Right renal pelvis (tissue), 4 donors: ENCODE measurements around the gene NLRC5. TPM values are rescaled to one million over a fixed set of nuclear protein-coding genes. Genes with fewer than 3 reads are reported as not detected.
"Not testable (repeated sequence)": the region's sequence is repeated elsewhere in the genome, so short reads cannot be mapped to it uniquely, and the experiment has no call there.

Source experiments
- DNase-seq, 4 donors: peaks; one replicate each; pipeline ENCODE4 v3.0.0-alpha.2; 2013; ENCODE audit warnings: low read depth in 4 of 4, low spot score in 3 of 4, missing footprints in 1 of 4
- polyA plus RNA-seq, 4 donors: library from polyadenylated mRNA; unstranded; fragments of 120-200 nt; gene quantifications; one replicate each; pipeline ENCODE4 v1.2.1, GENCODE V29; 2013; ENCODE audit not compliant: insufficient read length in 4 of 4

The NLRC5 gene
- polyA plus RNA-seq, 4 donors, result 2.1 to 3.3 (median 2.3) TPM

DNA sequence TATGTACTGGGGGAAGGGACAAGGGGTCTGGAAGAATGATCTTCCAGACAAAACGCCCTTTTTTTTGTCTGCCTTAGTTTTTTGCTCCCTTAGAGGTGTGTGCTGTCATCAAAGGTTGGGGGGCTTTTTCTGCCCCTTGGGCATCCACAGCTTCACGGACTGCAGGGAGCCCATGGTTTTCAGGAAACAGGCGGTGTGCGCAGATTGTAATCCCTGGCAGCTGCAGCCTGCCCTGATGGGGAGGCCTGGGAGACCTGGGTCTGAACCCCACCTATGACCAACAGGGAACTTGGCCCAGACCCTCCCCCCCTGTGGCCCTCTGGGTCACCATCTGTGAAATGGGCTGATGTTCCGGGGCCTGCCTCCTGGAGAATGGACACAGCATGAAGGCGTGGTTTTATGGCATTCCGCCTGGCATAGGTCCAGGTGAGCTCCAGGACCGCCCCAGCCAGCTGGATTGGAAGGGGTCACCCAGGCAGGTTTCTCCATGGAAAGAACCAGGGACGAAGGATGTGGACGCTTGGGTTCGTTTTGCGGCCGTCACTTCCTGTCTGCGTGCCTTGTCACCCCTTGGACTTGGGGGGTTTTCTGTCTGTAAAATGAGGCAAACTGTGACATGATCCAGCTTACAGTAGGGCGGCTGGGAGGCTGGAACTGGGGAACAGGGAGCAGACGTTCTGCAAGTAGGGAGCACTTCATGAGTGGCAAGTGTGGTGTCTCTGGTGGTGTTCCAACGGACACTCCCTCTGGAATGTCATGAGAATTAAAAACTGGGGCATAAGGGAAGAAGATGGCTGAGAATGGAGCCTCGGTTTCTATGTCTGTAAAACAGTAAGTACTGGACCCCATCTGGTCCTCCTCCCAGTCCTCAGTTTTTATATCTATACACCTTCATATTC is 104.6 kb downstream of the NLRC5 start:
- DNase-seq, result no peak

DNA sequence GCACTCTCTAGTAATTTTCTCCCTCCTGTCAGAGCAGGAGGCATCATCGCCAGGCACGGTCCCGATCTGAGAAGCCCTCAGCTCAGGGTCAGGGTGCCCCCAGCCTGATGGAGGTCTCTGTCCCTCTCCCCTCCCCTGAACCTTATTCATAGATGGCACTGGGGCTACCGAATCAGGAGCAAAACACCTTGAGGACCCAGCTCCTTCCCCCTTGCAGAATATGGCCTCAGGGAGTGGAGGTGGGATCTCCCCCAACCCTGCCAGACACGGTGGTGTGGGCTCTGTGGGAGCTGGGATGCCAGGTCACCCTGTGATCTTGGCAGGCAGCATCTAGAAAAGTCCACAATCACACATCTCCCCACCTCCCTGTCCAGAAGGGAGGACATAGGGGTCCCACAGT is 105.6 kb downstream of the NLRC5 start:
- no peak for DNase-seq

DNA sequence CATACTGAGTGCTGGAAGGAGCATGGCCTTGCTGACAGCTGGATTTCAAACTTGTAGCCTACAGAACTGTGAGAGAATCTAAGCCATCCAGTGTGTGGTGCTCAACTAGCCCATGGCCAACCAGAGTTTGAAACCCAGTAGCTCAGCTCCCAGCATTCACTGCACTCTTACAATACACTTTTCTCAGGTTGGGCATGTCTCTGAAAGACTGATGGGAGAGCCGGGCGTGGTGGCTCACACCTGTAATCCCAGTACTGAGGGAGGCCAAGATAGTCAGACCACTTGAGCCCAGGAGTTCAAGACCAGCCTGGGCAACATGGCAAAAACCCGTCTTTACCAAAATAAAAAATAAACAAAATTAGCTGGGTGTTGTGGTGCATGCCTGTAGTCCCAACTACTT is 106.8 kb downstream of the NLRC5 start:
- DNase-seq, result no peak

DNA sequence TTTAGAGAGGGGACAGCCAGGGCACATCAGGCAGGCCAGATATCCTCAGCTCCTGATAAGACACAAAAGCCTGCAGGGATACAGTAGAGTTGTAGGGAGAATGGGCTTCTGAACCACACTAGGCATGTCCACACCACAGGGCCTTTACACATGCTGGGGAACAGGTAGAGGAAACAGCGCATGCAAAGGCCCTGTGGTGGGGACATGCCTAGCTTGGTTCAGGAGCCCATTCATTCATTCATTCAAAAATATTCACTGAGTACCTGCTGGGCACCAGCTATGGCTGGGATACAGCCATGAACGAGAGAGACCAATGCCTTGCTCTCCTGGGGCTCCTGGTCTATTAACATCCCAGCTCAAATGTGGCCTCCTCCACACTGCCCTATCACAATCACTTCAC is 107.4 kb downstream of the NLRC5 start:
- no peak for DNase-seq

DNA sequence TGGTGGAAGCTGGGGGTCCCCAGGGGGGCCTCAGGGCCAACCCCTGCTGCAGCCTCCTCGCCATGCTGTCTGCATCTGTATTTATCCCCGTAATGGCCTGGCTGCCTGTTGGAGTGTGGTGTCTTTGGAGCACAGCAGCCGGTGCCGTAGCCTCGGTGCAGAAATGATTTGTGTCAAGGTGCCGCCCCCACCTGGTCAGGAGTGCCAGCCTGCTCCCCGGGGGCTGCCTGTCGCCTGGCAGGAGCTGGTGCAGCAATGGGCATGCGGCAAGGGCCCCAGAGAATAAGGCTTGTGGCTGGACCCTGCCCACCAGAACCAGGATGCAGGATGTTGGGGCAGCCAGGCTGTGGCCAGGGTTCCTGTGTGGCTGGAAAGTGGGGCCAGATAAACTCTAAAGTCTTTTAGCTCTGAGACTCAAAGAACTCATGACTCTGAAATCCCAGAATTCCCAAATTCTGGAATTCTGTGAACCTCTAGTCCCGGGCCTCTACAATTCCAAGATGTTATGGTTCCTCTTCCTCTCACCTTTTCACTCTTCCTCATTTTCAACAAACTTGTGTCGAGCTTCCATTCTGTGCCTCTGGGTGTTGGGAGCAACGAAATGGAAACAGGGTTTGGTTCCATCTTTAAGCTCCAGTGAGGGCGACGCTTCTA is 109.0 kb downstream of the NLRC5 start:
- no peak for DNase-seq

DNA sequence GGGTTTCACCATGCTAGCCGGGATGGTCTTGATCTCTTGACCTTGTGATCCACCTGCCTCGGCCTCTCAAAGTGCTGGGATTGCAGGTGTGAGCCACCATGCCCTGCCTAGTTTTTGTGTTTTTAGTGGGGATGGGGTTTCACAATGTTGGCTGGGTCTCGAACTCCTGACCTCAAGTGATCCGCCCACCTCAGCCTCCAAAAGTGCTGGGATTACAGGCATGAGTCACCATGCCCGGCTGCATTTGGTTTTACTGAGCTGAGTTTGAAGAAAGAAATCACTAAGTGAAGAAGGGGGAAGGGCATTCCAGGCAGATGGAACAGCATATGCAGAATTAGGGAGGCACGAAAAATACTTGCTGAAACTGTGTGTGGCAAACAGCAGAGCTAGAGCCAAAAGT is 110.6 kb downstream of the NLRC5 start:
- not testable (repeated sequence) for DNase-seq

DNA sequence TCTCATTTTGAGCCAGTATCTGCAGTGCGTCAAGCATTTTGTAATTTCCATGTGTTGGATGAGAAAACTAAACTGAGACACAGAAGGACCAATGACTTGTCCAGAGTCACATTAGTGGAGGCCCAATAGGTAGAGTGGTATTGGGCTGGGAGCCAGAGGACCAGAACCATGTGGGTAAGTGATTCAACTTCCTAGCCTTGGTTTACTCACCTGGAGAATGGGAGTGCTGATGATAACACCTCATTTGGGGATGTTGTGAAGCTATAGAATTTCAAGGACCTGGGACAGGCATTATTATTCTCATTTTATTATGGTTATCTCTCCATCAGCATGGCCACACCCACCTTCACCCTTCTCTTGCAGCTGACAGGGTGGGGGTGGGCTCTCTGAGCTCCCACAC is 111.1 kb downstream of the NLRC5 start:
- no peak for DNase-seq

DNA sequence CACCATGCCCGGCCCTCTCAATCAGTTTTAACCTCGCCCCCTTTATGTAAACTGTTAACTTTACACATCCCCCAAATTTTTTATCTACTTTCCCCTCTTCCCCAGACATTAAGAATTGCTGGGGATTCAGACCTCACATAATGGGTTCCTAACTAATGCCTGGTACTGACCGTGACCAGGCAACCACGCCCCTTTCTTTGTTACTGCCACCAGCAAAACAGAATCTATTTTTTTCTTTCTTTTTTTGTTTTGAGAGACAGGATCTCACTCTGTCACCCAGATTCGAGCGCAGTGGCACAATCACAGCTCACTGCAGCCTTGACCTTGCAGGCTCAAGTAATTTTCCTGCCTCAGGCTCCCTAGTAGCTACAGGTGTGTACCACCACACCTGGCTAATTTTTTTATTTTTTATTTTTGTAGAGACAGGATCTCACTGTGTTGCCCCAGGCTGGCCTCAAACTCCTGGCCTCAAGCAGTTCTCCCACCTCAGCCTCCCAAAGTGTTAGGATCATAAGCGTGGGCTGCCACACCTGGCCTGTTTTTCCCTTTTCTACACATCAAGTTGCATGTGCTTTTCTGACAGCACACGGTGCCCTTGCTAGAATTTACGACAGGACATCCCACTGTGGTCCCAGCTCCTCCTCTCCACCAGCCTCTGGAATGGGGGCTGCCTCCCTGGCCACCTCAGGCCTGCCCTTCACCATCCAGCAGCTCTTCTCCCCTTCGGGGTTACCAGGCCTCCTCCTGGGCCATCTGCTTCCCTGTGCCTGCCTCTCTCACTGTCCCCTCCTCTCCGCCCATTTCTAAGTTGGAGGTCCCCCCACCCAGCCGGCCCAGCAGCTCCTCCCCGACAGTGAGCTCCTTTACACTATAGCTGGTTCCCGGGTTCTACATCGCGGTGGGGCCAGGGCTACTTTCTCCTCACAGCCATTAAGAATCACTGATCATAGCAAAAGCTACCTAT is 113.8 kb downstream of the NLRC5 start:
- DNase-seq, result no peak

DNA sequence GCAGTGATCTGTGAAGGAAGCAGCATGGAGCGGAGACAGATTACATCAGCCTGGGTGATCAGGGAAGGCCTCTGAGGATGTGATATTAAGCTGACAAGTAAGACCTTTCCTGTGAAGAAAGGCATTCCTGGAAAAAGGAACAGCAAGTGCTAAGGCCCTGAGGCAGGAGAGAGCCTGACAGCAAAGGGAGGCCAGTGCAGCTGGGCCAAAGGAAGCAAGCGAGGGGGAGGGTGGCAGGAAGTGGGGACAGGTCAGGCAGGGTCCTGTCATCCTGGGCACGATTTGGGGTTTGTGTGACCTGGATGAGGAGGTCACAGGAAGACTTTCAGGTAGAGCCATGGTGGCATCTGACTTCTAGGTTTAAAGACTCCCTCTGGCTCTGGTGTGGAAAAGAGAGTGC is 115.3 kb downstream of the NLRC5 start:
- no peak for DNase-seq

DNA sequence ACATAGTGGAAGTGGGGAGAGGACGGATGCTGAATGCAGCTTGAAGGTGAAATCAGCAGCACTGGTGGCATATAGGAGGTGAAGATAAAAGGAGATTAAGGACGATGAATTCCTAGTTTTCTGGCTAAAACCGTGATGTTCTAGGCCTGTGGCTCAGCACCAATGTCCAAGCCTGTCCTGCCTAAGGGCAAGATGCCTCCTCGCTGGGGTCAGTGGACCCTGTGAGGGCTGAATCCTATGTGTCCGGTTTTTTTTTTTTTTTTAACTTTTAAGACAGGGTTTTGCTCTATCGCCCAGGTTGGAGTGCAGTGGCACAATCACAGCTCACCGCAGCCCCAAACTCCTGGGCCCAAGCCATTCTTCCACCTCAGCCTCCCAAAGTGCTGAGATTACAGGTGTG is 115.8 kb downstream of the NLRC5 start:
- DNase-seq, result no peak

DNA sequence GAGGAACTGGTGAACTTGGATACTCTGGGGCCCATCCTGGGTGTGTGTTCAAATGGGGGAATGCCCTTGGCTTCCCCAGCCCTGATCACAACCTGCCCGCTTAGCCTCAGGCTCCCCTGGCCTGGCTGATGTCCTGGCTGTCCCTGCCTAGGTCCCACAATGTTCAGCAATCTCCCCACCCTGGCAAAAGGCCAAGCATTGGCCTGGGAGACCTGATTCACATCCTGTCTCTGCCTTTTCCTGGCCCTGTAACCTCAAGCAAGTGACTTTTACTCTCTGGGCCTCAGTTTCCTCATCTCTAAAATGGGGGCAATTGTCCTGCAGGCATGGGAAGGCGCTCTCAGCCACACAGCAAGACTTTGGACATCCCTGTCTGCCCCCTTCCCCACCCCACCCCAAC is 117.4 kb downstream of the NLRC5 start:
- DNase-seq, result no peak

DNA sequence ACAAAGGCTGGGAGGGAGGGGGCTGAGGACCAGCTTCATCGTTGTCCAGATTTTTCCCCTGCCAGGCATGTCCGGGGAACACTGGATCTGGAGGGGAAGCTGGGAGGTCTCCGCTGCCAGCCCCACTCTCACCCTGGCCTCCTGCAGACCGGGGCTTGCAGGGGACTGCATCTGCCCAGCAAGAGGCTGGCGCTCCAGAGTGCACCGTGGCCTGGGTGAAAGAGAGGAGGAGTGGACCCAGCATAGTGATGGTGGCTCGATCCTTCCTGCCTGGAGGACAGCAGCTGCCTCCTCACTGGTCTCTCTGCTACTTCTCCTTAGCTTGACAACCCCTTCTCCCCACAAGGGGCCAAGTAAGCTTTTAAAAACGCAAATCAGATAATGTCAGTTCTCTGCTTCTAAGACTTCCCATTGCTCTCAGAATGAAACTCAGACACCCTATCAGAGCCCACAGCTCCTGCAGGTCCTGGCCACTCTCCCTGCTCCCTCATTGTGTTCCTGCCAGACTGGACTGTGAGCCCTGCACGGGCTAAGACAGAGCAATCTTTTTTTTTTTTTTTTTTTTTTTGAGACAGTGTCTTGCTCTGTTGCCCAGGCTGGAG is 118.1 kb downstream of the NLRC5 start:
- no peak for DNase-seq

DNA sequence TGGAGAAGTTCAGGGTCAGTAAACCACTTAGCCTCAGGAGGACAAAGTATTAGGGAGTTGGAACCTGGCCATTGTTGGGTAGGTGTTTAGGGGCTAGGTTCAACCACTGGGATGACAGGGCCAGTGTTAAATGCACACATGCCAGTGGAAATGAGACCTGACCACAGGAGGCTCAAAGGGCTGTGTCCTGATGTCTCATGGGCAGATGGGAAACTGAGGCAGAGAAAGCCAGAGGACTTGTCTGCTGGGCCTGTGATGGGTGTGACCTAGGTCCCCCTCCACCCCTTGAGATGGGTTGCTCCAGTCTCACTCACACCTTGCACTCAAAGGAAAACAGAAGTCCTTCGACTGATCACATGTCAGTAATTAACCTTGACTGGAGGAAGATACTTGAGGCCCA is 119.1 kb downstream of the NLRC5 start:
- no peak for DNase-seq

DNA sequence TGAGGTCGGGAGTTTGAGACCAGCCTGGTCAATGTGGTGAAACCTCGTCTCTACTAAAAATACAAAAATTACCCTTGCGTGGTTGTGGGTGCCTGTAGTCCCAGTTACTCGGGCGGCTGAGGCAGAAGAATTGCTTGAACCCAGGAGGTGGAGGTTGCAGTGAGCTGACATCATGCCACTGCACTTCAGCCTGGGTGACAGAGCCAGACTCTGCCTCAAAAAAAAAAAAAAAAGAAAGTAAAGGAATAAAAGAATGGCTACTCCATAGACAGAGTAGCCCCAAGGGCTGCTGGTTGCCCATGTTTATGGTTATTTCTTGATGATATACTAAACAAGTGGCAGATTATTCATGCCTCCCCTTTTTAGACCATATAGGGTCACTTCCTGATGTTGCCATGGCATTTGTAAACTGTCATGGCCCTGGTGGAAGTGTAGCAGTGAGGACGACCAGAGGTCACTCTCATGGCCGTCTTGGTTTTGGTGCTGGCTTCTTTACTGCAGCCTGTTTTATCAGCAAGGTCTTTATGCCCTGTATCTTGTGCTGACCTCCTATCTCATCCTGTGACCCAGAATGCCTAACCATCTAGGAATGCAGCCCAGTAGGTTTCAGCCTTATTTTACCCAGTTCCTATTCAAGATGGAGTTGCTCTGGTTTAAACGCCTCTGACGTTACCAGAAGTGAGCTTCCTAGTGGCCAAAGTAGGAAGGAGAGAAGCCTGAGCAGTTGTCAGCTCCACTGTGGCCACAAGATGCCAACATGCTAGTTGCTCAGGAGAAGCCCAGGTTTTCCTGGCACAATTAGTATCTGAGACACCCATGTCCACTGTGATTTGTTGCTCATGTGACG is 120.1 kb downstream of the NLRC5 start:
- DNase-seq, result not testable (repeated sequence)

DNA sequence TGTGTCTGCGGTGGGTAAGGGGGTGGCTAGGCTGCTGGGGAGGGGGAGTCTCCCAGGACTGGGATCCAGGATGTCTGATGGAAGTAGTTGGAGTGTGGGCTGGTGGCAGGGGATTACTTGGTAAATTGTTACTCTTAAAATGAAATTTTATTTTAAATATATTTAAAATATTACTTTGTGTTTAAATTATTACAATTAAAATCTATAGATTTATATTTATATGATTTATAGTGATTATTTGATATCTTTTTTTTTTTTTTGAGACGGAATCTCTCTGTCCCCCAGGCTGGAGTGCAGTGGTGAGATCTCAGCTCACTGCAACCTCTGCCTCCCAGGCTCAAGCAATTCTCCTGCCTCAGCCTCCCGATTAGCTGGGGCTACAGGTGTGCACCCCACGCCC is 121.6 kb downstream of the NLRC5 start:
- no peak for DNase-seq

DNA sequence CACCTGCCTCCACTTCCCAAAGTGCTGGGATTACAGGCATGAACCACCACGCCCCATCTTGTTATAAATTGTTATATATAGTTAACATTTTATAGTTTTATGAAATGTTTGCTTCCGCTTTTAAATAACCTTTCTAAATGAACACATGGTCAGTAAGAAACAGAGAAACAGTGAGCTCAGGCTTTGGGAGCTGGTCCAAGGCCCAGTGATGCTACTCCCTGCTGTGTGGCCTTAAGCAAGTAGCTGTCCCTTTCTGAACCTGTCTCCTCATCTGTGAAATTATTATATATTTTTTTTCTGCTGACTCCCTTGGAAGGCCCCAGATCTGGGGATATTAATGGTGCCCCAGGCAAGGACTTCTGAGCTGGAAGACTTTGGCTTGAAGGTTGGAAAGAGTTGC is 122.1 kb downstream of the NLRC5 start:
- DNase-seq, result no peak

DNA sequence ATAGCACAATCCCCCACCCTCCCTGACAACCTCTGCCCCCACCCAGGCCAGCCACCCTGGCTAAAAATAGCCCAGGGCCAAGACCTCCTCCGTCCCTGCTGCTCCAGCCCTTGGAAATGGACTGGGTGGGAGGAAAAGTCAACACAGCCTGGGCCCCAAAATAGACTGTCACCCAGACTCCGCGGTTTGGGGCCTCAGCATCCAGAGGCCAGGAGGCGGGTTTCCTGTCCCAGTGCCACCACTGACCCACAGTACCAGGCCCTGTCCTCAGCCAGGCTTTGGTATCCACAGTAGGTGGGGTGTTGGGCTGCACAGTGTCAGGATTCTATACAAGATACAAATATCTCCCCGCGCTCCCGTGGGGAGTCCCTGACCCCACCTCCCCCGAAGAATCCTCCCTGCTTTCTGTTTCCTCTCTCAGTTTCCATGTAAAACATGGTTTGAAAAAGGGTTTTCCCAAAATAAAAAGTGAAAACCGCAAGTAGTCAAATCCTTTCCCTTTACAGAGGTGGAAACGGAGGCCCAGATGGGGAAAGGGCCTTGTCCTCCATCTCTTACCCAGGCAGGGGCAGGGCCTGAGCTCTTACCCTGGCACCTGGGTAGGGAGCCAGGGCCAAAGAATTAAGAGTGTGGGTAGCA is 123.2 kb downstream of the NLRC5 start:
- DNase-seq, result no peak

DNA sequence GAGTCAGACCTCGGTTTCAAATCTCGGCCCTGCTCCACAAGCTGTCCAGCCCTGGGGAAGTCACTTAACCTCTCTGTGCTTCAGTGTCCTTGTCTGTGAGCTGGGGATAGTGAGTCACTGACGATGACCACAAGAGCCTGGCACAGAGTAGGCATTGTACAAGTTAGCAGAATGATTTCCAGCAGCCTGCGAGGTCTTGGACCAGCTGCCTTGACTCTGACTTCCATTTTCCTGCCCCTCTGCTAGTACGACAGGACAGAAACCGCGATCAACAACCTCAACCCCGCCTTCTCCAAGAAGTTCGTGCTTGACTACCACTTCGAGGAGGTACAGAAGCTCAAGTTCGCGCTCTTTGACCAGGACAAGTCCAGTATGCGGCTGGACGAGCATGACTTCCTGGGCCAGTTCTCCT is 123.7 kb downstream of the NLRC5 start:
- no peak for DNase-seq

DNA sequence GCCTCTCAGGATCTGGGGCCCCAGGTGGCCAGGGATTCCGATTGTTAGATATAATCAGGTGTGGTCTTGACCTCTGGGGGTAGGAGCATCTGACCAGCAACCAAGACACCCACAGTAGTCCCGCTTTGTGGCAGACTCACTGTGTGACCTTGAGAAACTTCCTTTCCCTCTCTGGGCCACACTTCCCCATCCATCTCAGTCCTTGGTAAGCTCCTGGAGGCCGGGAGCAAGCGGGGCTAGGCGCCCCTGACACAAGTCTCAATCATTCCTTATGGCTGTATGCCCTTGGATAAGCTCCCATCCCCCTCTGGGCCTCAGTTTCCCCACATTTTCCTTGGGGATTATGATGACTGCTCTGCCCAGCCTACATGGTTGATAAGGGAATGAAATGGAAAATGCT is 124.3 kb downstream of the NLRC5 start:
- DNase-seq, result no peak
